ENCODE data around the gene ROBO2.

ROBO2 gene

GRCh38 chr3:77190374-77190773, 150.5 kb downstream of the ROBO2 start:
- no peak for DNase-seq (ENCODE audit: low read depth in 2 of 2)

GRCh38 chr3:77191014-77191413, 151.1 kb downstream of the ROBO2 start:
- DNase-seq (ENCODE audit: low read depth in 2 of 2): no peak

GRCh38 chr3:77191640-77192039, 151.7 kb downstream of the ROBO2 start:
- no peak for DNase-seq (ENCODE audit: low read depth in 2 of 2)

- no peak for DNase-seq (ENCODE audit: low read depth in 2 of 2)
Measured at GRCh38 chr3:77195766-77196545, 156.1 kb downstream of the ROBO2 start.

GRCh38 chr3:77197408-77197807, 157.5 kb downstream of the ROBO2 start:
- no peak for DNase-seq (ENCODE audit: low read depth in 2 of 2)

GRCh38 chr3:77203851-77204250, 164.0 kb downstream of the ROBO2 start:
- DNase-seq (ENCODE audit: low read depth in 2 of 2): no peak

- DNase-seq (ENCODE audit: low read depth in 2 of 2): no peak
Measured at GRCh38 chr3:77204788-77205187, 164.9 kb downstream of the ROBO2 start.

GRCh38 chr3:77207753-77208152, 167.9 kb downstream of the ROBO2 start:
- no peak for DNase-seq (ENCODE audit: low read depth in 2 of 2)

- no peak for DNase-seq (ENCODE audit: low read depth in 2 of 2)
Measured at GRCh38 chr3:77222701-77223100, 182.8 kb downstream of the ROBO2 start.

GRCh38 chr3:77227567-77227966, 187.7 kb downstream of the ROBO2 start:
- DNase-seq (ENCODE audit: low read depth in 2 of 2): no peak

GRCh38 chr3:77232557-77232956, 192.7 kb downstream of the ROBO2 start:
- DNase-seq (ENCODE audit: low read depth in 2 of 2): no peak

- DNase-seq (ENCODE audit: low read depth in 2 of 2): no peak
Measured at GRCh38 chr3:77234004-77234403, 194.1 kb downstream of the ROBO2 start.

- no peak for DNase-seq (ENCODE audit: low read depth in 2 of 2)
Measured at GRCh38 chr3:77236118-77236517, 196.2 kb downstream of the ROBO2 start.

- no peak for DNase-seq (ENCODE audit: low read depth in 2 of 2)
Measured at GRCh38 chr3:77240072-77240650, 200.3 kb downstream of the ROBO2 start.

GRCh38 chr3:77242371-77242770, 202.5 kb downstream of the ROBO2 start:
- DNase-seq (ENCODE audit: low read depth in 2 of 2): no peak

- DNase-seq (ENCODE audit: low read depth in 2 of 2): no peak
Measured at GRCh38 chr3:77244981-77245380, 205.1 kb downstream of the ROBO2 start.

GRCh38 chr3:77247061-77247460, 207.2 kb downstream of the ROBO2 start:
- no peak for DNase-seq (ENCODE audit: low read depth in 2 of 2)

GRCh38 chr3:77247817-77248216, 207.9 kb downstream of the ROBO2 start:
- DNase-seq (ENCODE audit: low read depth in 2 of 2): no peak

GRCh38 chr3:77248420-77248819, 208.5 kb downstream of the ROBO2 start:
- no peak for DNase-seq (ENCODE audit: low read depth in 2 of 2)

GRCh38 chr3:77251136-77251535, 211.2 kb downstream of the ROBO2 start:
- DNase-seq (ENCODE audit: low read depth in 2 of 2): no peak

GRCh38 chr3:77254967-77255831, 215.3 kb downstream of the ROBO2 start:
- DNase-seq (ENCODE audit: low read depth in 2 of 2): peak; percentile 20 to 32
